Activated CD4-positive, alpha-beta T cell treated with anti-CD3 and anti-CD28 coated beads for 24 hours (primary cell): ENCODE results near the gene SIDT2.

Experiments used
- DNase-seq, 2 donors: peaks; one replicate each; pipeline ENCODE4 v3.0.0-alpha.2; 2020; ENCODE audit warnings: low read depth in 2 of 2

The SIDT2 gene

GRCh38 chr11:117222991-117223740 lies 44.6 kb downstream of the SIDT2 start:
- DNase-seq = no peak

- DNase-seq = no peak
Observed at GRCh38 chr11:117223741-117224689, 45.5 kb downstream of the SIDT2 start.

GRCh38 chr11:117225553-117226170 lies 47.1 kb downstream of the SIDT2 start:
- no peak for DNase-seq

GRCh38 chr11:117226388-117227385 lies 48.1 kb downstream of the SIDT2 start:
- DNase-seq = no peak

- DNase-seq = no peak
Observed at GRCh38 chr11:117228091-117228490, 49.5 kb downstream of the SIDT2 start.

- no peak for DNase-seq
Observed at GRCh38 chr11:117229411-117229810, 50.9 kb downstream of the SIDT2 start.

GRCh38 chr11:117229931-117230285 lies 51.4 kb downstream of the SIDT2 start:
- no peak for DNase-seq

- peak; percentile 26 to 27 for DNase-seq
Observed at GRCh38 chr11:117230286-117230961, 51.9 kb downstream of the SIDT2 start.

- no peak for DNase-seq
Observed at GRCh38 chr11:117230999-117231841, 52.7 kb downstream of the SIDT2 start.

- peak in 1 of 2 donors; percentile 37 for DNase-seq
Observed at GRCh38 chr11:117231842-117232091, 53.2 kb downstream of the SIDT2 start, which contains the start of gene PCSK7. TSS of gene PCSK7 (minus strand) at chr11:117232073. CDS start at chr11:117229844, 2,229 bp downstream.

GRCh38 chr11:117232092-117232878 lies 53.7 kb downstream of the SIDT2 start, which contains the start of gene RNF214:
TSS of gene RNF214 (plus strand) at chr11:117232671. CDS start at chr11:117234273, 1,602 bp downstream.
- DNase-seq = peak; percentile 63 to 68

GRCh38 chr11:117232911-117233409 lies 54.4 kb downstream of the SIDT2 start:
- no peak for DNase-seq

GRCh38 chr11:117238221-117238620 lies 59.7 kb downstream of the SIDT2 start:
- no peak for DNase-seq

- no peak for DNase-seq
Observed at GRCh38 chr11:117239295-117239694, 60.8 kb downstream of the SIDT2 start.
